HEK293 (cell line): ENCODE measurements around the gene FAM209B.

Experiments used
- CTCF ChIA-PET: fragments of 350-600 bp; formaldehyde crosslinking; extraction: SDS; loops from one replicate; lab custom pipeline; 2021; ENCODE audit warnings: antibody characterized with exemption; lab: Yijun Ruan, JAX
- POLR2A ChIA-PET: fragments of 300-600 bp; formaldehyde crosslinking; extraction: SDS; loops from one replicate; lab custom pipeline; 2020; ENCODE audit warnings: antibody characterized with exemption, inconsistent platforms; lab: Yijun Ruan, JAX
- H3K27ac ChIP-seq: fragments of 200-500 bp; sonication (Bioruptor generic); 2 replicates; pipeline ENCODE4 v1.5.1; 2014; ENCODE audit warnings: low read depth, low read length, control low read depth, inconsistent platforms; ENCODE audit errors: extremely low read depth
- H3K36me3 ChIP-seq, 2 experiments: fragments of 200-500 bp in 1 of 2; sonication (Bioruptor generic) in 1 of 2; 1 replicate in 1 of 2; 2 replicates in 1 of 2; pipeline ENCODE4 v1.5.1; 2014 to 2017; ENCODE audit warnings: inconsistent platforms in 2 of 2, low read length in 2 of 2; ENCODE audit not compliant: control insufficient read depth in 2 of 2, insufficient read depth in 1 of 2
- H3K4me1 ChIP-seq: fragments of 200-500 bp; sonication (Bioruptor generic); 2 replicates; pipeline ENCODE4 v1.5.1; 2014; ENCODE audit warnings: mild to moderate bottlenecking, low read length, inconsistent platforms; ENCODE audit not compliant: control insufficient read depth, insufficient read depth
- H3K4me3 ChIP-seq: 2 replicates; pipeline ENCODE4 v1.5.1; 2011; ENCODE audit warnings: low read depth, mild to moderate bottlenecking, control low read depth, low read length, moderate library complexity
- H3K9me3 ChIP-seq: fragments of 200-500 bp; sonication (Bioruptor generic); 2 replicates; pipeline ENCODE4 v1.5.1; 2014; ENCODE audit warnings: low read depth, low read length, inconsistent platforms; ENCODE audit not compliant: control insufficient read depth, insufficient read depth
- FEZF1 ChIP-seq: fragments of 450-650 bp; formaldehyde crosslinking; IDR thresholded peaks from 2 replicates; pipeline ENCODE4 v1.5.1; 2016; ENCODE audit warnings: missing biosample characterization, missing genetic modification characterization
- GLI2 ChIP-seq: fragments of 450-650 bp; formaldehyde crosslinking; IDR thresholded peaks from 2 replicates; pipeline ENCODE4; 2017; ENCODE audit warnings: missing biosample characterization, missing genetic modification characterization, low read depth, borderline replicate concordance
- GLI4 ChIP-seq: fragments of 450-650 bp; formaldehyde crosslinking; IDR thresholded peaks from 2 replicates; pipeline ENCODE4 v1.5.1; 2016; ENCODE audit warnings: missing biosample characterization, missing genetic modification characterization
- KLF7 ChIP-seq: fragments of 450-650 bp; formaldehyde crosslinking; IDR thresholded peaks from 2 replicates; pipeline ENCODE4 v1.5.1; 2016; ENCODE audit warnings: missing biosample characterization, missing genetic modification characterization, borderline replicate concordance
- PRDM1 ChIP-seq: fragments of 450-650 bp; formaldehyde crosslinking; IDR thresholded peaks from 2 replicates; pipeline ENCODE4; 2016; ENCODE audit warnings: missing biosample characterization, missing genetic modification characterization
- SP7 ChIP-seq: fragments of 450-650 bp; formaldehyde crosslinking; IDR thresholded peaks from 2 replicates; pipeline ENCODE4 v1.5.1; 2016; ENCODE audit warnings: missing biosample characterization, missing genetic modification characterization
- ZBTB1 ChIP-seq: fragments of 450-650 bp; formaldehyde crosslinking; IDR thresholded peaks from 2 replicates; pipeline ENCODE4 v1.5.1; 2016; ENCODE audit warnings: missing biosample characterization, missing genetic modification characterization
- ZNF138 ChIP-seq: fragments of 450-650 bp; formaldehyde crosslinking; IDR thresholded peaks from 2 replicates; pipeline ENCODE4 v1.5.1; 2016; ENCODE audit warnings: missing biosample characterization, missing genetic modification characterization, borderline replicate concordance
- ZNF146 ChIP-seq: fragments of 450-650 bp; formaldehyde crosslinking; IDR thresholded peaks from 2 replicates; pipeline ENCODE4 v1.5.1; 2016; ENCODE audit warnings: missing biosample characterization, missing genetic modification characterization
- ZNF16 ChIP-seq: fragments of 450-650 bp; formaldehyde crosslinking; IDR thresholded peaks from 2 replicates; pipeline ENCODE4 v1.5.1; 2016; ENCODE audit warnings: low read depth, missing biosample characterization, missing genetic modification characterization
- ZNF202 ChIP-seq: fragments of 450-650 bp; formaldehyde crosslinking; IDR thresholded peaks from 2 replicates; pipeline ENCODE4 v1.5.1; 2016; ENCODE audit warnings: missing biosample characterization, missing genetic modification characterization, borderline replicate concordance
- ZNF211 ChIP-seq: fragments of 450-650 bp; formaldehyde crosslinking; IDR thresholded peaks from 2 replicates; pipeline ENCODE4 v1.5.1; 2016; ENCODE audit warnings: low read depth, missing biosample characterization, missing genetic modification characterization
- ZNF292 ChIP-seq: fragments of 450-650 bp; formaldehyde crosslinking; IDR thresholded peaks from 2 replicates; pipeline ENCODE4 v1.5.1; 2016; ENCODE audit warnings: low read depth, missing biosample characterization, missing genetic modification characterization, borderline replicate concordance
- ZNF398 ChIP-seq: fragments of 450-650 bp; formaldehyde crosslinking; IDR thresholded peaks from 2 replicates; pipeline ENCODE4 v1.5.1; 2017; ENCODE audit warnings: missing biosample characterization, missing genetic modification characterization
- ZNF48 ChIP-seq: fragments of 450-650 bp; formaldehyde crosslinking; IDR thresholded peaks from 2 replicates; pipeline ENCODE4 v1.5.1; 2016; ENCODE audit warnings: missing biosample characterization, missing genetic modification characterization
- ZNF514 ChIP-seq: fragments of 450-650 bp; formaldehyde crosslinking; IDR thresholded peaks from 2 replicates; pipeline ENCODE4 v1.5.1; 2016; ENCODE audit warnings: missing biosample characterization, missing genetic modification characterization
- ZNF585B ChIP-seq: fragments of 450-650 bp; formaldehyde crosslinking; IDR thresholded peaks from 2 replicates; pipeline ENCODE4 v1.5.1; 2016; ENCODE audit warnings: missing biosample characterization, missing genetic modification characterization
- ZNF610 ChIP-seq: fragments of 450-650 bp; formaldehyde crosslinking; IDR thresholded peaks from 2 replicates; pipeline ENCODE4 v1.5.1; 2016; ENCODE audit warnings: missing biosample characterization, missing genetic modification characterization, borderline replicate concordance
- ZNF664 ChIP-seq: fragments of 450-650 bp; formaldehyde crosslinking; IDR thresholded peaks from 2 replicates; pipeline ENCODE4 v1.5.1; 2016; ENCODE audit warnings: missing biosample characterization, missing genetic modification characterization
- TF ChIP-seq, protein P1 (sequence below): fragments of 450-650 bp; formaldehyde crosslinking; IDR thresholded peaks from 2 replicates; pipeline ENCODE4 v1.5.1; 2016; ENCODE audit warnings: missing biosample characterization, missing genetic modification characterization, borderline replicate concordance
- TF ChIP-seq, protein P2 (sequence below): fragments of 450-650 bp; formaldehyde crosslinking; IDR thresholded peaks from 2 replicates; pipeline ENCODE4 v1.5.1; 2017; ENCODE audit warnings: missing biosample characterization, missing genetic modification characterization

FAM209B gene

DNA sequence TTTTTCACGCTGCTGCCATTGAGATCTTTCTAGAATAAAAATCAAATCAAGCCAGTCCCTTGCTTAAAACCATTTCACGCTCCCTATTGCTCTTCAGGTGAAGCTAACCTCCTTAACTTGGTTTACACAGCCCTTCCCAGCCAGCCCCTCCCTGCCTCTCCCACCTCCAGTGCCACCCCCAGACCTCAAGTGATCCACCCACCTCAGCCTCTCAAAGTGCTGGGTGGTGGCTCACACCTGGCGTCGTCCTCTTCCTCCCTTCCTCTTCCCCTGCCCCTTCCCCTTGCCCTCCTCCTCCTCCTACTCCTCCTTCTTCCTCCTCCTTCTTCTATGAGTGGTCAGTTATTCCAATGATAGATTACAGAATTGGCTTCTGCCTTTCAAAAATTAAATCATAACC is 42.9 kb downstream of the FAM209B start (continued):
- TF ChIP-seq ZNF610 (tag by site-specific recombination) = no peak
- TF ChIP-seq, all 188 proteins: peak for 3

GRCh38 chr20:56579301-56579710 is 46.3 kb downstream of the FAM209B start:
- Histone ChIP-seq H3K9me3 (no peaks in the 10 kb centered on the region), H3K27ac (no peak overlapping the region), H3K4me1 (no peaks in the 10 kb centered on the region), H3K4me3 (no peak overlapping the region), H3K36me3 (no peaks in the 10 kb centered on the region)
- ChIA-PET CTCF (interaction anchor here (0.6 to 6.1 kb wide), 6 partner anchors 11 to 482 kb away, joined by 4 to 69 read pairs (median 7); no protein-coding TSS in a partner anchor), POLR2A (no interaction called here)
- no peak for TF ChIP-seq FEZF1 (tag by site-specific recombination)
- TF ChIP-seq SP7 (tag by site-specific recombination) = no peak
- TF ChIP-seq, protein P1, sequence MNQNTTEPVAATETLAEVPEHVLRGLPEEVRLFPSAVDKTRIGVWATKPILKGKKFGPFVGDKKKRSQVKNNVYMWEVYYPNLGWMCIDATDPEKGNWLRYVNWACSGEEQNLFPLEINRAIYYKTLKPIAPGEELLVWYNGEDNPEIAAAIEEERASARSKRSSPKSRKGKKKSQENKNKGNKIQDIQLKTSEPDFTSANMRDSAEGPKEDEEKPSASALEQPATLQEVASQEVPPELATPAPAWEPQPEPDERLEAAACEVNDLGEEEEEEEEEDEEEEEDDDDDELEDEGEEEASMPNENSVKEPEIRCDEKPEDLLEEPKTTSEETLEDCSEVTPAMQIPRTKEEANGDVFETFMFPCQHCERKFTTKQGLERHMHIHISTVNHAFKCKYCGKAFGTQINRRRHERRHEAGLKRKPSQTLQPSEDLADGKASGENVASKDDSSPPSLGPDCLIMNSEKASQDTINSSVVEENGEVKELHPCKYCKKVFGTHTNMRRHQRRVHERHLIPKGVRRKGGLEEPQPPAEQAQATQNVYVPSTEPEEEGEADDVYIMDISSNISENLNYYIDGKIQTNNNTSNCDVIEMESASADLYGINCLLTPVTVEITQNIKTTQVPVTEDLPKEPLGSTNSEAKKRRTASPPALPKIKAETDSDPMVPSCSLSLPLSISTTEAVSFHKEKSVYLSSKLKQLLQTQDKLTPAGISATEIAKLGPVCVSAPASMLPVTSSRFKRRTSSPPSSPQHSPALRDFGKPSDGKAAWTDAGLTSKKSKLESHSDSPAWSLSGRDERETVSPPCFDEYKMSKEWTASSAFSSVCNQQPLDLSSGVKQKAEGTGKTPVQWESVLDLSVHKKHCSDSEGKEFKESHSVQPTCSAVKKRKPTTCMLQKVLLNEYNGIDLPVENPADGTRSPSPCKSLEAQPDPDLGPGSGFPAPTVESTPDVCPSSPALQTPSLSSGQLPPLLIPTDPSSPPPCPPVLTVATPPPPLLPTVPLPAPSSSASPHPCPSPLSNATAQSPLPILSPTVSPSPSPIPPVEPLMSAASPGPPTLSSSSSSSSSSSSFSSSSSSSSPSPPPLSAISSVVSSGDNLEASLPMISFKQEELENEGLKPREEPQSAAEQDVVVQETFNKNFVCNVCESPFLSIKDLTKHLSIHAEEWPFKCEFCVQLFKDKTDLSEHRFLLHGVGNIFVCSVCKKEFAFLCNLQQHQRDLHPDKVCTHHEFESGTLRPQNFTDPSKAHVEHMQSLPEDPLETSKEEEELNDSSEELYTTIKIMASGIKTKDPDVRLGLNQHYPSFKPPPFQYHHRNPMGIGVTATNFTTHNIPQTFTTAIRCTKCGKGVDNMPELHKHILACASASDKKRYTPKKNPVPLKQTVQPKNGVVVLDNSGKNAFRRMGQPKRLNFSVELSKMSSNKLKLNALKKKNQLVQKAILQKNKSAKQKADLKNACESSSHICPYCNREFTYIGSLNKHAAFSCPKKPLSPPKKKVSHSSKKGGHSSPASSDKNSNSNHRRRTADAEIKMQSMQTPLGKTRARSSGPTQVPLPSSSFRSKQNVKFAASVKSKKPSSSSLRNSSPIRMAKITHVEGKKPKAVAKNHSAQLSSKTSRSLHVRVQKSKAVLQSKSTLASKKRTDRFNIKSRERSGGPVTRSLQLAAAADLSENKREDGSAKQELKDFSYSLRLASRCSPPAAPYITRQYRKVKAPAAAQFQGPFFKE (tag by site-specific recombination) = no peak
- TF ChIP-seq ZNF585B = no peak
- no peak for TF ChIP-seq ZNF398 (tag by site-specific recombination)
- no peak for TF ChIP-seq ZNF146 (tag by site-specific recombination)
- no peak for TF ChIP-seq GLI2 (tag by site-specific recombination)
- TF ChIP-seq ZNF202 = no peak
- no peak for TF ChIP-seq GLI4
- TF ChIP-seq ZNF514 (tag by site-specific recombination) = no peak
- no peak for TF ChIP-seq ZNF292
- TF ChIP-seq ZNF48 (tag by site-specific recombination) = no peak
- TF ChIP-seq ZNF16 (tag by site-specific recombination) = no peak
- TF ChIP-seq KLF7 (tag by site-specific recombination) = no peak
- no peak for TF ChIP-seq ZNF211 (tag by site-specific recombination)
- no peak for TF ChIP-seq ZBTB1 (tag by site-specific recombination)
- TF ChIP-seq, protein P2, sequence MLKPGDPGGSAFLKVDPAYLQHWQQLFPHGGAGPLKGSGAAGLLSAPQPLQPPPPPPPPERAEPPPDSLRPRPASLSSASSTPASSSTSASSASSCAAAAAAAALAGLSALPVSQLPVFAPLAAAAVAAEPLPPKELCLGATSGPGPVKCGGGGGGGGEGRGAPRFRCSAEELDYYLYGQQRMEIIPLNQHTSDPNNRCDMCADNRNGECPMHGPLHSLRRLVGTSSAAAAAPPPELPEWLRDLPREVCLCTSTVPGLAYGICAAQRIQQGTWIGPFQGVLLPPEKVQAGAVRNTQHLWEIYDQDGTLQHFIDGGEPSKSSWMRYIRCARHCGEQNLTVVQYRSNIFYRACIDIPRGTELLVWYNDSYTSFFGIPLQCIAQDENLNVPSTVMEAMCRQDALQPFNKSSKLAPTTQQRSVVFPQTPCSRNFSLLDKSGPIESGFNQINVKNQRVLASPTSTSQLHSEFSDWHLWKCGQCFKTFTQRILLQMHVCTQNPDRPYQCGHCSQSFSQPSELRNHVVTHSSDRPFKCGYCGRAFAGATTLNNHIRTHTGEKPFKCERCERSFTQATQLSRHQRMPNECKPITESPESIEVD (tag by site-specific recombination) = no peak
- no peak for TF ChIP-seq ZNF138 (tag by site-specific recombination)
- no peak for TF ChIP-seq ZNF664
- TF ChIP-seq PRDM1 (tag by site-specific recombination) = no peak
